ENCODE data around the gene BACH1.

Gene BACH1

GRCh38 chr21:29305068-29305467 lies 6.3 kb downstream of the BACH1 start:
- ATAC-seq (ENCODE audit: low read depth) (no peak), DNase-seq (ENCODE audit: low spot score) (no peak)
- H3K27ac ChIP-seq (ENCODE audit: poor library complexity, severe bottlenecking) = peak overlapping the region; percentile 88
- TF ChIP-seq CTCF (IDR thresholded peaks at IDR 0.05; ENCODE audit: poor library complexity, severe bottlenecking) = no peak
- no peaks in the 10 kb centered on the region for H3K27me3 ChIP-seq (ENCODE audit: insufficient read depth, poor library complexity, severe bottlenecking)
- H3K4me3 ChIP-seq (ENCODE audit: severe bottlenecking) = no peak overlapping the region
- H3K9me3 ChIP-seq (ENCODE audit: severe bottlenecking) = no peaks in the 10 kb centered on the region
- H3K36me3 ChIP-seq (ENCODE audit: low read depth) = peaks cover 42% of the 10 kb centered on the region
- peaks cover 60% of the 10 kb centered on the region for H3K4me1 ChIP-seq (ENCODE audit: insufficient read depth, poor library complexity, severe bottlenecking)

GRCh38 chr21:29305561-29305960 lies 6.8 kb downstream of the BACH1 start:
- ATAC-seq (ENCODE audit: low read depth) = no peak
- H3K4me3 ChIP-seq (ENCODE audit: severe bottlenecking) = no peak overlapping the region
- no peak for TF ChIP-seq CTCF (IDR thresholded peaks at IDR 0.05; ENCODE audit: poor library complexity, severe bottlenecking)
- no peak for DNase-seq (ENCODE audit: low spot score)
- peaks cover 60% of the 10 kb centered on the region for H3K4me1 ChIP-seq (ENCODE audit: insufficient read depth, poor library complexity, severe bottlenecking)
- peak overlapping the region; percentile 88 for H3K27ac ChIP-seq (ENCODE audit: poor library complexity, severe bottlenecking)
- H3K27me3 ChIP-seq (ENCODE audit: insufficient read depth, poor library complexity, severe bottlenecking) = no peaks in the 10 kb centered on the region
- peaks cover 47% of the 10 kb centered on the region for H3K36me3 ChIP-seq (ENCODE audit: low read depth)
- H3K9me3 ChIP-seq (ENCODE audit: severe bottlenecking) = no peaks in the 10 kb centered on the region

GRCh38 chr21:29306920-29307319 lies 8.2 kb downstream of the BACH1 start:
- ATAC-seq (ENCODE audit: low read depth) (no peak), DNase-seq (ENCODE audit: low spot score) (no peak)
- H3K36me3 ChIP-seq (ENCODE audit: low read depth) = peaks cover 60% of the 10 kb centered on the region
- no peaks in the 10 kb centered on the region for H3K9me3 ChIP-seq (ENCODE audit: severe bottlenecking)
- no peak for TF ChIP-seq CTCF (IDR thresholded peaks at IDR 0.05; ENCODE audit: poor library complexity, severe bottlenecking)
- H3K27me3 ChIP-seq (ENCODE audit: insufficient read depth, poor library complexity, severe bottlenecking) = no peaks in the 10 kb centered on the region
- H3K27ac ChIP-seq (ENCODE audit: poor library complexity, severe bottlenecking) = no peak overlapping the region
- H3K4me3 ChIP-seq (ENCODE audit: severe bottlenecking) = no peak overlapping the region
- H3K4me1 ChIP-seq (ENCODE audit: insufficient read depth, poor library complexity, severe bottlenecking) = peaks cover 49% of the 10 kb centered on the region

- H3K27ac ChIP-seq (ENCODE audit: poor library complexity, severe bottlenecking) = no peak overlapping the region
- H3K36me3 ChIP-seq (ENCODE audit: low read depth) = peaks cover 70% of the 10 kb centered on the region
- H3K9me3 ChIP-seq (ENCODE audit: severe bottlenecking) = no peaks in the 10 kb centered on the region
- H3K27me3 ChIP-seq (ENCODE audit: insufficient read depth, poor library complexity, severe bottlenecking) = no peaks in the 10 kb centered on the region
- ATAC-seq (ENCODE audit: low read depth) (no peak), DNase-seq (ENCODE audit: low spot score) (no peak)
- H3K4me3 ChIP-seq (ENCODE audit: severe bottlenecking) = no peak overlapping the region
- peaks cover 49% of the 10 kb centered on the region for H3K4me1 ChIP-seq (ENCODE audit: insufficient read depth, poor library complexity, severe bottlenecking)
- no peak for TF ChIP-seq CTCF (IDR thresholded peaks at IDR 0.05; ENCODE audit: poor library complexity, severe bottlenecking)
Observed at GRCh38 chr21:29307718-29308455, 9.2 kb downstream of the BACH1 start.

GRCh38 chr21:29308456-29308783 lies 9.7 kb downstream of the BACH1 start:
- Histone ChIP-seq H3K4me1 (ENCODE audit: insufficient read depth, poor library complexity, severe bottlenecking) (peaks cover 47% of the 10 kb centered on the region), H3K36me3 (ENCODE audit: low read depth) (peaks cover 75% of the 10 kb centered on the region)

More at GRCh38 chr21:29308456-29308783, 9.7 kb downstream of the BACH1 start:
- H3K27ac ChIP-seq (ENCODE audit: poor library complexity, severe bottlenecking) = no peak overlapping the region
- H3K4me3 ChIP-seq (ENCODE audit: severe bottlenecking) = no peak overlapping the region
- DNase-seq (ENCODE audit: low spot score) (no peak), ATAC-seq (ENCODE audit: low read depth) (no peak)
- H3K9me3 ChIP-seq (ENCODE audit: severe bottlenecking) = no peaks in the 10 kb centered on the region
- no peak for TF ChIP-seq CTCF (IDR thresholded peaks at IDR 0.05; ENCODE audit: poor library complexity, severe bottlenecking)
- H3K27me3 ChIP-seq (ENCODE audit: insufficient read depth, poor library complexity, severe bottlenecking) = no peaks in the 10 kb centered on the region

Data from RWPE2 (cell line).